ENCODE data around the gene F2RL1.
"Not testable (repeated sequence)": the region's sequence is repeated elsewhere in the genome, so short reads cannot be mapped to it uniquely, and the experiment has no call there.

F2RL1 gene

DNA sequence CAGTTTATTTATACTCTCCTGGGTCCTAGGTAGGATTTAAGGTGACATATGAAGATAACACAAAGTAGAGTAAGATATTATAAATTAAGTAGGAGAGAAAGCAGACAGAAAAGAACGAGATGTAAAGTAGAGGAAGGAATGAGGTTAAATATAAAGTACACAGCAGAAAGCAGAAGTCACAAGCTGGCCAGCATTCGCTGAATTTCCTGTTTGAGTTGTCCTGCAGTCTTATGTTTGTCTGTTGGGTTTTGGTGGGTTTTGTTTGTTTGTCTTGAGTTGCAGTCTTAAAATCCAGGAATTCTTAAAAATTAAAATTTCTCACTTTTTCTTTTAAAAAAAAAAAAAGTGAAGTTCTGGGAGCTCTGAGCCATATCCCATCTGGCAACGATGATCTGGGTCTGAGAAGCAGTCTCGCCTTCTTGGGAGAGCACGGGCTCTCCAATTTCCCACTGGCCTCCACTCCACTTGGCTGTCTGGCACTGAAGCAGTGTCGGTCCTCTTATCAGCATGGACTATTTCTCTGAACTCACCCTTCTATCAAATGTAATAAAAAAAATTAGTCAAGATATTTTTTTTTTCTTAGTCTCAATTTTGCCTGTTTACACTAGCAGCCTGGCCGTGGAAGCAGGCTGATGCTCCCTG is 33.0 kb downstream of the F2RL1 start:
- no peak for DNase-seq

DNA sequence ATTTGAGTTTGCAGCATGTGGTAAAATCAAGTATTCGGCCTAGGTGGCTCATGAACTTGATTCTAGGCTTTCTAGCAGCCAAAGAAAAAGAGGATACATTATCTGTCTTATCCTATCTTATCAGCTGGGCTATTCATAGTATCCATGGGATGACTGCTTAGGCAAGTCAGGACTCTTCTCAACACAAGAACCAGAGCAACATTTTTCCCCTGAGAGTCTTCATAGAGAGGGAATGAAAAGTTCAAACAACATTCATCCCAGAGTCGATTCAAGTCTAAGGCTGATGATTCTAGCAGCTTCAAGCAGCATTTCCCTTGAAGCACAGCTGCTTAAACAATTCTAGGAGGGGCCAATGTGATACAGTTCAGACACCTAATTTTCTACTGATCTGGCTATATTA is 33.9 kb downstream of the F2RL1 start:
- no peak for DNase-seq

DNA sequence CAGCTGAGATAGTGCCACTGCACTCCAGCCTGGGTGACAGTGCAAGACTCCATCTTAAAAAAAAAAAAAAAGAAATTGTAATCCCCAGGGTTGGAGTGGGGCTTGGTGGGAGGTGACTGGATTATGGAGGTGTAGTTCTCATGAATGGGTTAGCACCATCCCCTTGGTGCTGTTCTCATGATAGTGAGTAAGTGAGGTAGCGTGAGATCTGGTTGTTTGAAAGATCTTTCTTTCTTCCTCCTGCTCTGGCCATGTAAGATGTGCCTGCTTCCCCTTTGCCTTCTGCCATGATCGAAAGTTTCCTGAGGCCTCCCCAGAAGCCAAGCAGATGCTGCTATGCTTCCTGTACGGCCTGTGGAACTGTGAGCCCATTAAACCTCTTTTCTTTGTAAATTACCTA is 34.9 kb downstream of the F2RL1 start:
- DNase-seq = not testable (repeated sequence)

DNA sequence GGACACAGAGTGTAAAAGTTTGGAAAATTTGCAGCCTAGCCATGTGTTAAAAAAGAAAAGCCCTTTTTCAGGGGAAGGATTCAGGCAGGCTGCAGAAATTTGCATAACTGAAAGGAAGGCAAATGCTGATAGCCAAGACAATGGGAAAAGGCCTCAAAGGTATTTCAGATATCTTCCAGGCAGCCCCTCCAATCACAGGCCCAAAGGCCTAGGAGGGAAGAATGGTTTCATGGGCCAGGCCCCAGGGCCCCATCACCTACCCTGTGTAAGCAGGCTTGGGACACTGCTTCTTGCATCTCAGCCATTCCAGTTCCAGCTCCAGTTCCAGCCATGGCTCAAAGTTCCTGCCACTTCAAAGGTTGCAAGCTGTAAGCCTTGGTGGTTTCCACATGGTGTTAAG is 35.8 kb downstream of the F2RL1 start:
- no peak for DNase-seq

DNA sequence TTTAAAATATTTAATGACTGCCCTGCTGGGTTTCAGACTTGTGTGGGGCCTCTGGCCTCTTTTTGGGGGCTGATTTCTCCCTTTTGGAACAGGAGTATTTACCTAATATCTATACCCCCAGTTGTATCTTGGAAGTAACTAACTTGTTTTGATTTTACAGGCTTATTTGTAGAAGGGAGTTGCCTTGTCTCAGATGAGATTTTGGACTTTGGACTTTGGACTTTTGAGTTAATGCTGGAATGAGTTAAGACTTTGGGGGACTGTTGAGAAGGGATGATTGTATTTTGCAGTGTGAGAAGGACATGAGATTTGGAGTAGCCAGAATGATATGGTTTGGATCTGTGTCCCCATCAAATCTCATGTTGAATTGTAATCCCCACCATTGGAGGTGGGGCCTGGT is 36.7 kb downstream of the F2RL1 start:
- not testable (repeated sequence) for DNase-seq

DNA sequence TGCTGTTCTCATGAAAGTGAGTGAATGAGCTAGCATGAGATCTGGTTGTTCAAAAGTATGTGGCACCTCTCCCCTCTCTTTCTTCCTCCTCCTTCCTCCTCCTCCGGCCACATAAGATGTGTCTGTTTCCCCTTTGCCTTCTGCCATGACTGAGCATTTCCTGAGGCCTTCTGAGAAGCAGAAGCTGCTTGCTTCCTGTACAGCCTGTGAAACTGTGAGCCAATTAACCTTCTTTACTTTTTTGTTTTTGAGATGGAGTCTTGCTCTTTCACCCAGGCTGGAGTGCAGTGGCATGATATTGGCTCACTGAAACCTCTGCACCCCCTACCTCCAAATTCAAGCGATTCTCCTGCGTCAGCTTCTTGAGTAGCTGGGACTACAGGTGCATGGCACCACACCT is 37.1 kb downstream of the F2RL1 start:
- no peak for DNase-seq

DNA sequence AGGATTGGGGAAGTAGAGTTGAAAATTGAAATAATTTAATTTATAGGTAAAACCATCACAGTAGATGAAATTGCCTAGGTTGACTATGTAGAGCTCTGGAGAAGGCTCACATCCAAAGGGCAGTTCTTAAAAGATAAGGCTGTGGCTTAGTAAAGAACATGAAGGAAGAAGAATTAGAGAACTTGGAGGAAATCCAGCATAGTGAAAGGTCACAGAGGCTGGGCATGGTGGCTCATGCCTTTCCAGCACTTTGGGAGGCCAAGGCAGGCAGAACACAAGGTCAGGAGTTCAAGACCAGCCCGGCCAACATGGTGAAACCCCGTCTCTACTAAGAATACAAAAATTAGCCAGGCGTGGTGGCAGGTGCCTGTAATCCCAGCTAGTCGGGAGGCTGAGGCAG is 38.0 kb downstream of the F2RL1 start:
- not testable (repeated sequence) for DNase-seq

DNA sequence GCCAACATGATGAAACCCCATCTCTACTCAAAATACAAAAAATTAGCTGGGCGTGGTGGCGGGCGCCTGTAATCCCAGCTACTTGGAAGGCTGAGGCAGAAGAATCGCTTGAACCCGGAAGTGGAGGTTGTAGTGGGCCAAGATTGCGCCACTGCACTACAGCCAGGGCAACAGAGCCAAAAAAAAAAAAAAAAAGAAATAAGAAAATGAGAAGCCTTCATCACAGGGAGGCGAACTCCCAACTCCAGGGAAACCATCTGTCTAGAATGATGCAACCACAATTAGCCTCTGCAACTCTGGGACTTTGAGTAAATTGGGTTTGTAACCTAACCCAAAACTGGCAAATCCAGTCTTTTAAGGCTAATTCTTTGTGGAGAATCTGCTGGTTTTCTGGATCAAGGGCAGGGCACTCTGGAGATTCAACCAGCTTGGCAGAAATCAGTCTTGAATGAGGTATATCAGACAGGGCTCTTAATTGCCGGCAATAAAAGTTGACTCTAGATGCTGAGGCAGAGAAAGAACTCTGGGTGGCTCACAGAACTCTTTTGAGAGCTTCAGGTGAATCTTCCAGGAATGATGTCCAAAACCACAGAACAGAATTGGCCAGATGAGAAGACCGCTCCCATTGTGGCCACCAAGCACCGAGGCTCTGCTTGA is 40.9 kb downstream of the F2RL1 start:
- peak; percentile 17 for DNase-seq

DNA sequence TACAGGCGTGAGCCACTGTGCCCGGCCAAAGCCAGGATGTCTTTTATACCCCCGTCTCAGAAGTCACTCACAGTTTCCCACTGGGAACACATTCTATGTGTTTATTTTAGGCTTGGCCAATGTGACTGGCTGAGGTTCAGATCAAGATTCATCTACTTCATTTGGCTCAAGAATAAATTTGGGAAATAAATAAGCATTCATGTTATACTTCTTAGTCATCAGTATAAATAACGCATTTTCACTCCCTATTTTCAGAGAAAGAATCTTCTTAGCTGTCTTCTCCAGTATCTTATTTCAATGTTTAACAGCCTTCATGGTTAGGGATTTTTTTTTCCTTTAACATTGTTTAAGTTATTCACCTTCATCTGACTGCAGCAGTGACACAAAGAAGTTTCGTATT is 42.8 kb downstream of the F2RL1 start:
- DNase-seq = no peak

DNA sequence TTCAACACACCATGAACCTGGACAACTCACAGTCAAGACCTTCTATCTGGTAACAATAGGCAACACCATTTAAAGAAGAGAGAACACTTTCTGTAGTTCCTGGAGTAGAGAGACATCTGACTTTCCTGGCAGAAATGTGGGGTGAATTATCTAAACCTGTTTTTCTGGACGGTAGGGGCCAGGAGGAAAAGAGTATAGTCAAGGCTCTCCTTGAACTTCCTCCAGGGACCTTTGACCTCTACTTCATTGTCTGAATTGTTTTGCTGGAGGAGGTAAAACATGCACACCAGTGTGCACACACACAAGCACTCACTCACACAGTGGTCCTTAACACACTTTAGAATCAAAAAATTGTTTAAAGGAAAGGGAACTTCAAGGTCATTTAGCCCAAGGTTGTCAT is 44.2 kb downstream of the F2RL1 start:
- DNase-seq = no peak

DNA sequence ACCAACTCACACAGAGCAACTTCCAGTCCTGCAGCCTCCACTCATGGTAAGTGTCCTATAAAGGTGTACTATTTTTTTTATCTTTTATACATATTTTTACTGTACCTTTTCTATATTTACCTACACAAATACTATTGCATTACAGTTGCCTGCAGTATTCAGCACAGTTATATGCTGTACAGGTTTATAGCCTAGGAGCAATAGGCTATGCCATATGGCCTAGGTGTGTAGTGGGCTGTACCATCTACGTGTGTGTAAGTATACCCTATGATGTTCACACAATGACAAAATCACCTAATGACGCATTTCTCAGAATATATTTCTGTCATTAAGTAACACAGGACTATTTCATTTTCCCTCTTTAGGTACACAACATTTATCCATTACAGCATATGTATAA is 47.7 kb downstream of the F2RL1 start:
- DNase-seq = no peak

DNA sequence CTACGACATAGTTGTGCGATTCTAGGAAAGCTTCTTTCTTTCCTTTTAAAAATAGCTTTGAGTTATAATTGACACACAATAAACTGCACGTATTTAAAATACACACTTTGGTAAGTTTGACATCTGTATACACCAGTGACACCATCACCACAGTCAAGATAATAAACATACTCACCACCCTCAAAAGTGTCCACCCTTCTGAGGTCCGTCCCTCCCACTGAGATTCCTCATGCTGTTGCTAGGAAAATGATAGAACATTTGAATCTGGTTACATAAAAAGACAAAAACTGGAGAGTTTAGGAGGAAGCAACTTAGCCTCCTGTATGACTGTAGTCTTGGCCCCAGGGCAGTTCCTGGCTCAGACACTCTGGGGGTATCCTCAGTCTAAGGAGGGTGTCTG is 48.2 kb downstream of the F2RL1 start:
- no peak for DNase-seq

DNA sequence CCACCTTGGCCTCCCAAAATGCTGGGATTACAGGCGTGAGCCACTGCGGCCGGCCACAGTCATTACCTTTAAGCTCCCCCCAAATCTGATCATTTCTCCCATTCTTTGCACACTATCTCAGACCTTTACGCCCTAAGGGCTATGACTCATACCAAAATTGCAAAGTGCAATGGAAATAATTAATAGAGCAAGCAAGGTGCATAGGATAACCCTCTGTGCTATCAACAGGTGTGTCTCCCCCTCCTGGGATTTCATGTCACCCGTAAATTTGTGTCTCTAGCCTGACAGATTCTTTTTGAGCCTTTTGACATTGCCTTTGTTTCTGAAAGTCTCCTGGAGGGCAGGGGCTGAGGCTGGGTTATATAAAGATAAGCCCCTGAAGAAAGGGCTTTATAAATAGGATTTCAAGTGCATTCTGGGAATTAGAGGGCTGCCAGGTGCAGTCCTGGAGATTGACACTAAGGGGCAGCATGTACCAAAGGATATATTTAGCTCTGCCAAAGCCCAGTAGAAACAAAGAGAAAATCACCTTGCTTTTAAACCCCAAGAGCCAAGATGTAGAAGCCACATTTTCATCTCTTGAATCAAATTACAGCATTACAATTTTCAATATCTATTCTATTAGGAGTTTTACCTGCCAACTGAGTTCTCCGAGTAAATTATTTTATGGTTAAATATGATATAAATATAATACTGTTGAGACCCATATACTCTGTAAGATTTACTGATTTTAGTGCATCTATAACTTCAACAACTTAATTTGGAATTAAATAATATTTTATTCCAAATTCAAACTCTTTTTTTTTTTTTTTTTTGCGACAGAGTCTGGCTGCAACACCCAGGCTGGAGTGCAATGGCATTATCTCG is 49.2 kb downstream of the F2RL1 start:
- peak; percentile 82 for DNase-seq

DNA sequence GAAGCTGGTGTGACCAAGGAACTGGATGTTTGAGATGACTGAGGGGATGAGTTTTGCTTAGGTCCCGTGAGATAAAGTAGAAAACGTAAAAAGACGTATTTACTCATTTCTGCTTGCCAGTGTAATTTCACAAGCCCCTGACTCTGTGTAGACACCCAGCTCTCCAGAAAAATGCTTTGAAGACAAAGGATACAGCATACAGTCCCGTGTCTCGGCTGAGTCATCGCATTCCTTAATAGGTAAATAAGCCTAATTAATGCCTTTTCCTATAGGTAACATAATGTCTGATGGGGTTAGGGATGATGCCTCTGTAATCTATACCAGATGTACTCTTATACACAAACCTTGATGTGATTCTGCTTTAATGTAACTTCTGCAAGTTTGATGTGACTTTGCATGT is 51.2 kb downstream of the F2RL1 start:
- no peak for DNase-seq

DNA sequence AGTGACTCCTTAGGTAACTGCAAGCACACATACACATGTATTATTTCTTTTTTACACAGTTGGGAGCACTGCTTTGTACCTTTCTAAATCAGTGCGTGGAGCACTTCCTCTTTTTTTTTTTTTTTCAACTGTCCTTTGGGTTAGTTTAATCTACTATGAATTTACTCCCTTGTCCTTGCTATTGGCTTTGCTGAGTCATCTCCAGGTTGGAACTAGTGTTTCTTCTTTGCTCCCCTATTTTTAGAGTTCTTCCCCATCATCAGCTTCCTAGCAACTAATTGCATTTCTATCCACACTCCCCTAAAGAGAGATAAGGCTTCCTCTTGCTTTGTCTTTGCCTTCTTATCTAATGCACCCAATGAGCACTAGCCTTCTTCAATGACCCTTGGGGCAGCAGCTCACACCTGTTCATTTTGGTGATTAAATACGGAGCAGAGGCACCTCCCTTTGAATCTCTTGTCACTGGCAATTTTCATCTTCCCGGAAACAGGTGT is 55.3 kb downstream of the F2RL1 start:
- DNase-seq = peak; percentile 80

Measured in DMS53 (cell line).